Measurements from ENCODE around the gene AKAP9.

DNA sequence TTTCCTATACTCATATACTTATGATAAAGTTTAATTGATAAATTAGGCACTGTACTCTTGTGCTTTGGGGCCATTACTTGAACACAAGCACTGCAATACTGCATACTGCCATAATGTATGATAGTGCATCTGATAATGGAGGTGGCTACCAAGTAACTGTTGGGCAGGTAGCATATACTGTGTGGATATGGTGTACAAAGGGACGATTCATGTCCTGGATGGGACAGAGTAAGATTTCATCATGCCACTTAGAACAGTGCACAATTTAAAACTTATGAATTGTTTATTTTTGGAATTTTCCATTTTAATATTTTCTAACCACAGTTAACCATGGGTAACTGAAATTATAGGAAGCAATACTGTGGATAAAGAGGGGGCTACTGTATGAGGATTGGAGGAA lies 38.9 kb downstream of the AKAP9 start:
- TF ChIP-seq, protein P1, sequence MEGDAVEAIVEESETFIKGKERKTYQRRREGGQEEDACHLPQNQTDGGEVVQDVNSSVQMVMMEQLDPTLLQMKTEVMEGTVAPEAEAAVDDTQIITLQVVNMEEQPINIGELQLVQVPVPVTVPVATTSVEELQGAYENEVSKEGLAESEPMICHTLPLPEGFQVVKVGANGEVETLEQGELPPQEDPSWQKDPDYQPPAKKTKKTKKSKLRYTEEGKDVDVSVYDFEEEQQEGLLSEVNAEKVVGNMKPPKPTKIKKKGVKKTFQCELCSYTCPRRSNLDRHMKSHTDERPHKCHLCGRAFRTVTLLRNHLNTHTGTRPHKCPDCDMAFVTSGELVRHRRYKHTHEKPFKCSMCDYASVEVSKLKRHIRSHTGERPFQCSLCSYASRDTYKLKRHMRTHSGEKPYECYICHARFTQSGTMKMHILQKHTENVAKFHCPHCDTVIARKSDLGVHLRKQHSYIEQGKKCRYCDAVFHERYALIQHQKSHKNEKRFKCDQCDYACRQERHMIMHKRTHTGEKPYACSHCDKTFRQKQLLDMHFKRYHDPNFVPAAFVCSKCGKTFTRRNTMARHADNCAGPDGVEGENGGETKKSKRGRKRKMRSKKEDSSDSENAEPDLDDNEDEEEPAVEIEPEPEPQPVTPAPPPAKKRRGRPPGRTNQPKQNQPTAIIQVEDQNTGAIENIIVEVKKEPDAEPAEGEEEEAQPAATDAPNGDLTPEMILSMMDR (IDR thresholded peaks at IDR 0.05), result no peak
- TF ChIP-seq POLR2A (IDR thresholded peaks at IDR 0.05), result no peak

All from Peyer's patch (tissue), 4 donors.